IPS DF 4.7 (cell line): ENCODE results near the gene SASH1.
A peak's percentile ranks its signal among the peaks of the same experiment; 100 is the strongest.
"Not testable (repeated sequence)": the region's sequence is repeated elsewhere in the genome, so short reads cannot be mapped to it uniquely, and the experiment has no call there.

ENCODE experiments used
- DNase-seq: peaks from one replicate; pipeline ENCODE4 v3.0.0-alpha.2; 2013; ENCODE audit warnings: low spot score; ENCODE audit errors: extremely low read depth

SASH1 gene

DNA sequence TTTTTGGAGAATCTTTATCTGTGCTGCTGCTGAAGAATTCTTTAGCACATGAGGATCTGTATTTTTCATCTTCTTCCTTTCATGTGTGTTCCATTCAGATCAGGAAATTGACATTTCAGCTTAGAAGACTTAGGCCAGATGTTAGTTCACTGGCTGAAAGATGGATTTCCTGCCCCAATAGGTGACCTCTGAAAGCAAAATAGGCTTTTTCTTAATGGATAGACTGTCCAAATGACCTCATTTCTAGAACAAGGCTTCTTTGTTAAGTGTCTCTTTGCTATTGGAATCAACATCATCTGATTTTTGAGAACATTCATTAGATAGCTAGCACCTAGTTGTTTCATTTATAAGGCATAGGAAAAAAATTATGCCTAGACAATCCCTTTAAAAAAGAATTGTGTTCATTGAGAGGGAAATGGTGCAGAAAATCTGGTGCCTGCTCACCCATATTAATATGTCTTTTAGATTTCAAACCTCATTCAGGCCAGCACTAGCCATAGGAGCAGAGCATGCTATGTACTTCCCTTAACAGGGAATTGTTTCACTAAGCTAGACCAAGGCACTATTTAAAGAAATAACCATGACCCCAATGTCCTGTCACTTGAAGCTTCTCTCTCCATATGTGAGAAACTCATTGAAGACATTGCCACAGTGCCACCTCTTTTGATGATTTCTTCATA, 13.6 kb upstream of the SASH1 start:
- no peak for DNase-seq

DNA sequence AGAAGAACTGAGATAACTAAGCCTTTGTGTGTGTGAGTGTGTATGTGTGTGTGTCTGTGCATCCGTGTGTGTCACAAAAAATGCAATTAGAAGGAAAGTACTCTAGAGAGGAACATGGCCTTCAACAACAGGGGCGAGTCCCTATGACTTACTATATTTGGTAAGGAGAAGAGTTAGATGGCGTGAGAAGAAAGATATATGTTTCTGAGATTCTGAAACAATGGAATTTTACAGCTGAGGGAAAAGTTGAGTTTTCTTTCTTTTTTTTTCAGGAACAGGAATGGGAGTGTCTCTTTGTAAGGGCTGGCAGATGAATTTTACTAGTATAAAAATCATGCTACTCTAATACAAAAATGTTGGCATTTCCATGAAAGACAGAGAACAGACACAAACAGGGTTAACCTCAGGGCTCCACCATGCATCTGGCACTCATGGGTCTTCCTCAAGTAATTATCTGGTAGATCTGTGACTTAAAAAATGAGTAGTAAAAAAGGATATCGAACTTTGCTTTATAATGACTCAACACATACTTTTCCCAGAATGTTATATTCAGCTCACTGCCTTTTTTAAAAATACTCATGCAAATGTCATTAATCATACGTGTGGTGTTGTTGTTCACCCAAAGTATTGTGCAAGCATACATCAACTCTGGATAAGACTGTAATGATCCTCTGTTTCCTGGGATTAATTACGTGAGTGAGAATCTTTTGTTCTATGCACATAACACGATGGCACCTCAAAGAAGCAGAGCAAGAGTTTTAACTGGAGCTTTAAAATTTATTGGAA, 12.8 kb upstream of the SASH1 start:
- DNase-seq: no peak

DNA sequence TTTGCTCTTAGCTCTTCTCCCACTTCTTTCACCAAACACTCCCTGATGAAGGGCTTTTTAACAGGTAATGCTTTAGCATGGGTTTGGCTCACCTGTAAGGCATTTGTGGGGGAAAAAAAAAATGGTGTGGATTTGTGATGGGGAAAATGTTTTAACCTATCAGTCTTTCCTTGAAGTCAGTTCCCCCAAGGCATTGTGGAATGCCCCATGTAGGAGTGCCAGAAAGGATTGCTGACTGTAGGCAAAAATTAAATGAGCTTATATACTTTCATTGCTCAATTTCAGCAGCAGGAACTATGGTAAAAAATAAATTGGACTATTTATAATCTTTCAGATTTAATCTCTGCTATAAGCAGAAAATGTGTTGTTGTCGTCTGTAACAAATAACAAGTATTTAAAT, 10.6 kb upstream of the SASH1 start:
- DNase-seq: no peak

DNA sequence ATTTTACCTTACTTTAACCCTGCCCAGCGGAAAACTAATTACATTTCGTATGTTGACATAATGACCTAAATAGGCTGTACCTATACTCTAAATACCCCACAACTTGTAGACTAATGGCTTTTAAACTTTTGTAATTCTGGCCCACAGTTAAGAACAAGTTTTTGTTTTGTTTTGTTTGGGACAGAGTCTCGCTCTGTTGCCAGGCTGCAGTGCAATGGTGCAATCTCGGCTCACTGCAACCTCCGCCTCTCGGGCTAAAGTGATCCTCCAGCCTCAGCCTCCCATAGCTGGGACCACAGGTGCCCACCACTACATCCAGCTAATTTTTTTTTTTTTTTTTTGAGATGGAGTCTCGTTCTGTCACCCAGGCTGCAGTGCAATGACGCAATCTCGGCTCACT, 5.7 kb upstream of the SASH1 start:
- no peak for DNase-seq

DNA sequence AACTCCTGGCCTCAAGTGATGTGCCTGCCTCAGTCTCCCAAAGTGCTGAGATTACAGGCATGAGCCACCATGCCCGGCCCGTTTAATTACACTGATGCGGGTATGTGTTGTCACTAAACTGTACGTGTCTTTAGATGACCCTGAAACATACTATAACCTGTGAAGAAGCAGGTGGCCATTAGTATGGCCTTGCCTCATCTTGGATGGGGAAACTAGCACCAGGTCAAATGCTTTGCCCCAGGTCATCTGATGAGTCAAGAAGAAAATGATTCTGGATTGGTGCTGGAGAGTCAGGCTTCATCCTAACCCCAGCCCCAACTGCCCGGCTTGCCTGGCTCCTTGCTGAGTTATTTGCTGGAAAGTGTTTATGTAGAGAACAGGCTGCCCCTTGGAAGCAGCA, 2.9 kb upstream of the SASH1 start:
- no peak for DNase-seq

DNA sequence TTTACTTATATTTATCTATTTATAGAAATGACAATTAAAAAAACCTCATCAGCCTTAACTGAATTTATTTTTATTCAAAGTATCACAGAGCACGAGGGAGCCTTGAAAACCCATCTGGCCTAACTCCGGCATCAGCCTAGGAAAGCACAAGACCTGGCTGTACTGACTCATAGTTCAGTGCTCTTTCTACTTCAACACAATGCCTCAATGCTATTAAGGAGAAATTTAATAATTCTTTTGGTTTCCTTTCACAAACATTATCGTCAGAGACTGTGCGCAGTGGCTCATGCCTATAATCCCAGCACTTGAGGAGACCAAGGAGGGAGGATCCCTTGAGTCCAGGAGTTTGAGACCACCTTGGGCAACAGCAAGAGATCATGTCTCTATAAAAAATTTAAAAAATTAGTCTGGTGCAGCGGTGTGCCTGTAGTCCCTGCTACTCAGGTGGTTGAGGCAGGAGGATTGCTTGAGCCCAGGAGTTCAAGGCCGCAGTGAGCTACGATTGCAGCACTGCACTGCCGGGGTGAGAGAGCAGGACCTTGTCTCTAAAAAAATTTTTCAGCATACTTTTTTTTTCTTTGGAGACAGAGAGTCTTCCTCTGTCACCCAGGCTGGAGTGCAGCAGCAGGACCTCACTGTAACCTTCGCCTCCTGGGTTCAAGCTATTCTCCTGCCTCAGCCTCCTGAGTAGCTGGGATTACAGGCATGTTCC, 1.9 kb upstream of the SASH1 start:
- no peak for DNase-seq

DNA sequence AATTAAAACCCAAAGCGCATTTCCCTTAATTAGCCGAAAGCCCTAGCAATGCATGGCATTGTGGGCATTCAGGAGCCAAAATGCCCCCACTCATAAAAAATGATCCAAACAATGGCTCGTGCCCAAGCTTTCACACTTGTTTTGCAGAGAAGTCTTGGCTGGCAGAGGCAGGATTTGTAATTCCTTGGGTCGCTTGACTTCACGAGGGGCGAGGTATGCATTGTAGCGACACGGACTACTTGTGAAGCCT, 613 bp upstream of the SASH1 start:
- no peak for DNase-seq

DNA sequence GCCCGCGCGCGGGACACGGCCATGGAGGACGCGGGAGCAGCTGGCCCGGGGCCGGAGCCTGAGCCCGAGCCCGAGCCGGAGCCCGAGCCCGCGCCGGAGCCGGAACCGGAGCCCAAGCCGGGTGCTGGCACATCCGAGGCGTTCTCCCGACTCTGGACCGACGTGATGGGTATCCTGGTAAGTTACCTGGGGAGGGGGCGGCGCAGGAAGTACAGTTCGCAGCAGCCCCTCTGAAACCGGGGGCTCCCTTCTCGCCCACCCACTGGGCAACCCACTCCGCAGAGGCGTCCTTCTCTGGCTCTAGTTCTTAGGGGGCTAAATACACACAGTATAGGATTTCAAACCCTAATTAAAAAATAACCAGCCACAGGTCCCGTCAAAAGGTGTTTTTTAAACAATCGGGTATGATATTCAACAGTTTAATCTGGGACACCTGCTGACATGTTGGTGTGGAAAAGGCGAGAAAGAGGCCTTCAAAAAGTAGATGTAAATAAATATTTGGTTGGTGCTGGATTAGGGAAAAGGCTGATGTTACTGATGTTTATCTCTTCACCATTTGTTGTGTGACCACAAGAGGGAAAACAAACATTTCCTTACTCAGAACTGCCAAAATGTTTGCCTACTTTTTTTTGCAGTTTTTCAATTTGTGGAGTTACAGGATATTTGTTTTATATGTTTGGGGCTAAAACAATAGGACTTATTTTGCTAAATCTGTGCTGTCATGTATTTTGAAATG, 577 bp downstream of the SASH1 start:
- DNase-seq: no peak

DNA sequence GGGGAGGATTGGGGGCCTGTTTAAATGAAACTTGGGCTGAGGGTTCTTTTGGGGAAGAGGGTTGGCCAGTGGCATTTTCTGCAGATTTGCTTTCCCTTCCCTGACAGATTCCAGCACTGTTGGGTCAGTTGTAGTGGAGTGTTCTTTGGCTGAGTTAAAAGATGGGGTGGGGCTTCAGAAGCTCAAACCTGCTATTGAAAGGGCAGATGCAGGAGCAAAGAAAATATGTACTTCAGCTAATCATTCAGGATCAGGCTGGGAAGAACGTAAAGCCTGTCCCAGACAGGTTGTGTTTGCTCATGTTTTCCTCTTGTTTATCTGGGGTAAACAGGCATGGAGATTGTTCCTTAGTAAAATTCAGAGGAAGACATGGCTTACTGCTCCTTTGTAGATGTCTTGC, 2.5 kb downstream of the SASH1 start:
- no peak for DNase-seq

DNA sequence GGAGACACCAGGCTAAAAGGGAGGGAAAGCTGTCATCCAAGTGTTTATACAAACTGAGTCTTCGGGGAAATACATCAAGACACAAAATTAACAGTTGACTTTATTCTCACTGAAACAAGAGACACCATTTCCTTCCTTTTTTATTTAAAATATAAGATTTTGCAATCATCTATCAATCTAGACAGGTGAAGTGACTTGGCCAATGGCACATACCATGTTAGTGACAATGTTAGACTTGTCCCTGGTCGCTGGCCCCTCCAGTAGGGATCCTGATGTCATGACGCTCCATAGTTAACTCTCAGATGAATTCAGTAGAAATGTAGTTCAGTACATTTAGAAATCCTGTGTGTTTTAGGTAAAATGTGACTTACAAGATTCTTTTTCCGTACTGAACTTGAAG, 2.9 kb downstream of the SASH1 start:
- DNase-seq: no peak

DNA sequence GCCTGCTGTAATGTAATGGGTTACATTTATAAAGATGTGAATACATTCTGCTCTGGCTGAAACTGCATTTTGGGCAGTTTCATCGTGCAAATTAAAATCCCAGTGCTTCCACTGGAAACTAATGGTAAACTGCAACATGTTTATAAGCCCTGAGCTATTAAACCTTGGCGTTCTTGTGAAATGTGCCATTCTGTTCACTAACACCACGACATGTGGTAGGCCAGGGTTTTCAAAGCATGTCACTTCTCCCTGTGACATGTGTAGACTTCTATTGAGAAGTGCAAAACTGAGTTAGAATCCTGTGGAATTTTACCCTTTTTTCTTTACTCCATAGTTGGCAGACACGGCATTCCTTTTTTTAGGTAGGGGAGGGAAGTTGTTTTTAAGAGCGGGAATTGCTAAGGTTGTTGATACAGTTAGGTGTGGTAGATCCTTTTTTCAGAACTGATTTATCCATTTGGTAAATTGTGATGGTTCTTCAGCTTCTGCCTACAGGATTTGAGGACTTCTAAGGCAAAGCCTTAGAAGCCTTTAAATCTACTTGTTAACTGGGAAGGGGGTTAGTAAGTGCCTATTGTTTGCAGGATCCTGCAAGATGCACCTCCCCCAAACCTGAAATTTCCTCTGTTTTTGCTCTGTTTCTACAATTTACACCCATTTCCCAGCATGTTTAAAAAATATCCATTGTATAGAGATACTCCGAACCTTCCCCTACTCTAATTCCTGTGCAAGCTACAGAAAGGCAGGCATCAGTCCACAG, 4.2 kb downstream of the SASH1 start:
- no peak for DNase-seq

DNA sequence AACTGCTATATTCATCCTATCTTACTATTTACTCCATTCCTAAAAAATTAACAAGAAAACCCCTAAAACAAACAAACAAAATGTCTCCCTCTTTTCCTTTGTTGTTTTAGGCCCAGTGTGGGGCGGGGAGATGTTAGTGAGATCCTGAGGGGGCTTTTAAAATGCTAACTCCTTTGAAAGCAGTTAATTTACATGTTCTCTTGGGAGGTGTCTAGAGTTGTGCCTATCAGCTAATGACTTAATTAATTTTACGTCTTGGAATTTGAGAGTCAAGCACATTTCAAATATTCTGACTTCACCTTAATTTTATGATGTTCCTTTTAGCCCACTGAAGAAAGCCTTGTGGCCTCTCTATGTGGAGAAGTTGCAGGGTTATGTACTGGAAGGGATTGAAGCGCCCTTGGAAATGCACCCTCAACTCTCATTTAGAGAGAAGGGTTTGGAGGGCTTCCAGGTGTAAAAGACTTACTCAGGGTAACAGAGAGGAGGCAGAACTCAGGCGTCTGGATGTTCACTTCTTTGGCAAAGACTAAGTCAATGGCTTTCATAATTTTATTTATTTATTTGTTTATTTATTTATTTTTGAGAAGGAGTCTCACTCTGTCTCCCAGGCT, 4.9 kb downstream of the SASH1 start:
- peak; percentile 30 for DNase-seq

DNA sequence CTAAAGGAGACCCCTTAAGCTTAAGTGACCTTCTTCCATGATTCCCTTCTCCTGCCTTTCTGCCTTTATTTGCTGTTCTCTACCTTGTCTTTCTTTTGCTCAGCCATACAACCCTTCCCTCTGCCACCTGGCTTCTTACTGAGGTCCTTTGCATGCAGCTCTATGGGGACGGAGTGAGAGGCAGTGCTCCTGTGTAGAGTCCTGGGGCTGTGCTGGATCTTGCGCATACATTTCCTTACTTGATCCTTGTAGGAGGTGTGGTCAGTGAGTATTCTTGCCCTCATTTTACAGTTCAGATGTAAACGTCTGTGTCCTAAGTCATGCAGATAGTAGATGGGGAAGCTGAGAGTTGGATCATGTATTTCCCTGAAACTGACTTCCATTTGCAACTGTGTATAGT, 5.7 kb downstream of the SASH1 start:
- DNase-seq: no peak

DNA sequence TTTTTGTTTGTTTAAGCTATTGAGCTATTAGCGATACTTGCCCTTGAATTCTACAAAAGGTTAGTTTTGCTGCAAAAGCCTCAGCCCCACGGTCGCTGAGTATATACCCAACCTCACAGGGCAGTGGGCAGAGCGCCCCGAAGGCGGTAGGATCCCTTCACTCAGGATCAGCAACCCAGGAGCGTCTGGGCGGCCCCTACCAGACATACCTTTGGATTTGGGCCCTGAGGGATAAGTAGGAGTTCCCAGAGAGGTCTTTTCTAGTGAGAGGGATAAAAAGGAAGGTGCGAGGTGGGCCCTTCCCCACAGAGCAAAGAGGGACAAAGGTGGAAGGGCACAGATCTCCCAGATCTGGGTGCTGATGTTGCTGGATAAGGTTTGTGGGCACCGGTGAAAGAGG, 6.1 kb downstream of the SASH1 start:
- no peak for DNase-seq

DNA sequence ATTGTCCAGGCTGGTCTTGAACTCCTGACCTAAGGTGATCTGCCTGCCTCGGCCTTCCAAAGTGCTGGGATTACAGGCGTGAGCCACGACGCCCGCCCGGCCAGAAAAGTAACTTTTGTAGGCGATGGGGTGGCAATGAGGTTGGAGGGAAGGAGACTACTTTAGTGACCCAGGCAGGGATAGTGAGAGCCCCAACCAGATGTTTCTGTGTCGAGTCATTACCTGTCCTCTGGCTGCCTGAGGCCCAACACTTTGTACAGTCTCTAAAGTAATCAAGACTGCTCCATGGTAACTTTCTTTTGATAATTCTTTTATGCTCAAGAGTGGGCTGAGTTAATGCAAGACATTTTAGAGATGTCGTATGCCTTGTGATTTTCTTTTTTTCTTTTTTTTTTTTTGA, 6.8 kb downstream of the SASH1 start:
- no peak for DNase-seq

DNA sequence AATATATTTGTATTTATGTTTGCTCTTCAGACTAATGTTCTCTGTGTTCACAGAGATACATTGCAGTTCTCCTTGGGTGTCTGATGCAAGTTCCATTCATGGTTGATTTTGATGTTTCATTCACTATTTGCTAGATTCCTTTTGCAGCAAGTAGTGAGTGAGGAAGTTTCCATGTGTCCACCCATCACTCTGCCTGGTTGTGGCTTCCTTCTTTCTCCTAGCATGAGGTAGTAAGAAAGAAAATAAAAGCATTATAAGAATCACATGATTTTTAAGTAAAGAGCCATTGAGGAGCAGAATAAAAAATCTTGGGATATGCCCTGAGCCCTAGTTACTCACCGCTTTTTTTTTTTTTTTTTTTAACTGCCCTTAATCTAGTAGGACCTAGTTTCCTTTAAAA, 8.7 kb downstream of the SASH1 start:
- DNase-seq: no peak

DNA sequence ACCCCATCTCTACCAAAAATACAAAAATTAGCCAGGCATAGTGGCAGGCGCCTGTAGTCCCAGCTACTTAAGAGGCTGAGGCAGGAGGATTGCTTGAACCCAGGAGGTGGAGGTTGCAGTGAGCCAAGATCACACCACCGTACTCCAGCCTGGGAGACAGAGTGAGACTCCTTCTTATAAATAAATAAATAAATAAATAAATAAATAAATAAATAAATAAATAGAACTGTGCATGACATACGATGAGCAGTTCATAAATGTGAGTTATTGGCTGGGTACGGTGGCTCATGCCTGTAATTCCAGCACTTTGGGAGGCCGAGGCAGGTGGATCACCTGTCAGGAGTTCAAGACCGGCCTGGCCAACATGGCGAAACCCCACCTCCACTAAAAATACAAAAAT, 9.8 kb downstream of the SASH1 start:
- not testable (repeated sequence) for DNase-seq

DNA sequence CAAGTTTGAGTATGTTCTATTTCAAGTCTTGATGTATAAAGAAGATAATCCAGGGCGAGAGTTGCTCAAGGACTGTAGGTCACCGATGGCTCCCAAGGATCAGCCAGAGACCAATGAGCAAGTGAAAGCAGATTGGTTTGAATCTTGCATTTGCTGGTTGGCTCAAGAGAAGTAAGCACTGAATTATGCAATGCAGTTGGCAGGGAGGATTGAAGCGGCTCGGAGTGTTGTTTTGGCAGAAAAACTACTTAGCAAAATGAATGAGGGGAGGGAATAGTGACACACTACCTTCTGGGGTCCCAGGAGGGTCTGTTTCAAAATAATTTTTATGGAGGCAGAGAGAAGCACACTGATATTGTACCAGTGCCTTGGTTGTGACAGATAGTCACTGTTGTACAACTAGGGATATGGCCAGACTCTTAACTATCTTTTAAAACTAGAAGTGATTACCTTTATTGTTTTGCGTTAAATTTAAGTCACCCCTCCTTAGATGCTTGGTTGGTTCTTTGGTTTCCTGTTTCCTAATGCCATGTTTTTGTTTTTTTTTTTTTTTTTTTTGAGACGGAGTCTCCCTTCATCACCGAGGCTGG, 15.7 kb downstream of the SASH1 start:
- DNase-seq: no peak

DNA sequence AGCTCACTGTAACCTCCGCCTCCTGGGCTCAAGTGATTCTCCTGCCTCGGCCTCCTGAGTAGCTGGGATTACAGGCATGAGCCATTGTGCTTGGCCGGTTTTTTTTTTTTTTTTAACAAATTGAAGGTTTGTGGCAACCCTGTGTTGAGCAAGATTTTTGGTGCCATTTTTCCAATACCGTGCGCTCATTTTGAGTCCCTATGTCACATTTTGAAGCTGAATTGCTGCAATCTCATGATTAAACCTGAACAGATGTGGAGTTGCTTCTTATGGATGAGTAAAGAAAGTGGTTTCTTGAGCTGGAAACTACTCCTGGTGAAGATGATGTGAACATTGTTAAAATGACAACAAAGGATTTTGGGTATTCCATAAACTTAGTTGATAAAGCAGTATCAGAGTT, 16.6 kb downstream of the SASH1 start:
- DNase-seq: no peak

DNA sequence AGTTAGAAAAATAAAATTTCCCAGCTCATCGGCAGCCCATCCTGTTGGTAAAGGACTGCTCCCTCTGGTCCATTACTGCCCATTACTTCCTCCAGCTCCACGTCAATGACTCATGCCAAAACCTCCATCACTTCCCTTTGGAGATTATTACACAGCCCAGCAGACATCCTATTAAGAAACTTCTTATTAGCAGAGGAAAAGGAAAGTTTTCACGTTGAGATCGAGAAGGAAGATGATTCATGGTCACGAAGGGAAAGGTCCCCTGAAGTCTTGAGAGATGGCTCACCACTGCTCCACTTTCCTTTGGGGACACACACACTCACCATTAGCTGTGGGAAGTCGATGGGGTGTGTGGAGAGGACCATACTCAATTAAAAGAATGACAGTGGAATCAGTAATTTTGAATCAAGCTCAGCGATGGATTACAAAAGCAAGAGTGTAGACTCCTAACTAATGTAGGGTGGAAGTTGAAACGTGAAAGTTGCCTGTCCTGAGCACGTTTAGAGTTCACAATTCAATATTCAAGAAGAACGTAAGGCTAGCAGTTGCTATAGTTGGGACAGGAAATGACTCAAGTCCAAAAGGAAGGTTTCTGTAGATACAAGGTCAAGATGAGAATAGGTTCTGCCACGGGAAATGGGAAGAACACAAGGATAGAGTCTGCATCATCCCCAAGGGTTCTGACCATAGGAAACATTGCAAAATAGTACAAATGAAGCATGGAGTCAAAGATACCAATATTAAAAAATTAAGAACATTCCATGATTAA, 21.6 kb downstream of the SASH1 start:
- no peak for DNase-seq
